ENCODE data around the gene ANO2. TPM values are rescaled to one million over a fixed set of nuclear protein-coding genes. Genes with fewer than 3 reads are reported as not detected.

Gene ANO2
- total RNA-seq, 2 experiments from 2014 or later = not detected

GRCh38 chr12:5921027-5921909 lies 23.8 kb downstream of the ANO2 start:
- no peaks in the 10 kb centered on the region for H3K4me1 Mint-ChIP-seq (ENCODE audit: low read depth)
- no peaks in the 10 kb centered on the region for H3K9me3 Mint-ChIP-seq

GRCh38 chr12:5916785-5917290 lies 28.2 kb downstream of the ANO2 start:
- Mint-ChIP-seq H3K4me3 (no peak overlapping the region), H3K27ac (no peak overlapping the region), H3K4me1 (ENCODE audit: low read depth) (no peaks in the 10 kb centered on the region), H3K27me3 (peaks cover 1% of the 10 kb centered on the region), H3K36me3 (ENCODE audit: low read depth) (no peaks in the 10 kb centered on the region), H3K9me3 (no peaks in the 10 kb centered on the region)
- DNase-seq (no peak), ATAC-seq (no peak)
- TF ChIP-seq CTCF (IDR thresholded peaks at IDR 0.05) = no peak
- intact Hi-C loops (cut with micrococcal nuclease) = no loop called here
- POLR2A ChIA-PET = no interaction called here
- CTCF ChIA-PET = no interaction called here

More at GRCh38 chr12:5921027-5921909, 23.8 kb downstream of the ANO2 start:
- Mint-ChIP-seq H3K36me3 (ENCODE audit: low read depth) (no peaks in the 10 kb centered on the region), H3K27ac (no peak overlapping the region), H3K4me3 (no peak overlapping the region), H3K27me3 (peaks cover 5% of the 10 kb centered on the region)
- TF ChIP-seq CTCF (IDR thresholded peaks at IDR 0.05) = no peak
- intact Hi-C loops (cut with micrococcal nuclease) = no loop called here
- no peak for ATAC-seq
- no peak for DNase-seq
- ChIA-PET POLR2A (no interaction called here), CTCF (no interaction called here)

GRCh38 chr12:5915511-5915910 lies 29.5 kb downstream of the ANO2 start:
- Mint-ChIP-seq H3K9me3 (no peaks in the 10 kb centered on the region), H3K4me1 (ENCODE audit: low read depth) (no peaks in the 10 kb centered on the region), H3K36me3 (ENCODE audit: low read depth) (no peaks in the 10 kb centered on the region), H3K27me3 (peaks cover 3% of the 10 kb centered on the region), H3K27ac (no peak overlapping the region), H3K4me3 (no peak overlapping the region)
- DNase-seq (no peak), ATAC-seq (no peak)
- TF ChIP-seq CTCF (IDR thresholded peaks at IDR 0.05) = no peak
- ChIA-PET POLR2A (no interaction called here), CTCF (no interaction called here)
- intact Hi-C loops (cut with micrococcal nuclease) = no loop called here

GRCh38 chr12:5914387-5915149 lies 30.5 kb downstream of the ANO2 start:
- no peaks in the 10 kb centered on the region for H3K36me3 Mint-ChIP-seq (ENCODE audit: low read depth)
- ATAC-seq = no peak
- H3K4me1 Mint-ChIP-seq (ENCODE audit: low read depth) = no peaks in the 10 kb centered on the region
- CTCF ChIA-PET = interaction anchor here (1.5 kb wide), 1 partner anchor 8 kb away, joined by 4 read pairs; no protein-coding TSS in a partner anchor
- TF ChIP-seq CTCF (IDR thresholded peaks at IDR 0.05) = no peak
- no peak overlapping the region for H3K4me3 Mint-ChIP-seq
- H3K27me3 Mint-ChIP-seq = peaks cover 3% of the 10 kb centered on the region
- H3K9me3 Mint-ChIP-seq = no peaks in the 10 kb centered on the region
- no peak overlapping the region for H3K27ac Mint-ChIP-seq
- DNase-seq = no peak
- intact Hi-C loops (cut with micrococcal nuclease) = no loop called here
- POLR2A ChIA-PET = no interaction called here

- CTCF ChIA-PET = interaction anchor here (1.5 kb wide), 1 partner anchor 9 kb away, joined by 4 read pairs; no protein-coding TSS in a partner anchor
- POLR2A ChIA-PET = no interaction called here
- Mint-ChIP-seq H3K4me1 (ENCODE audit: low read depth) (no peaks in the 10 kb centered on the region), H3K4me3 (no peak overlapping the region), H3K36me3 (ENCODE audit: low read depth) (no peaks in the 10 kb centered on the region), H3K9me3 (no peaks in the 10 kb centered on the region), H3K27me3 (peaks cover 6% of the 10 kb centered on the region), H3K27ac (no peak overlapping the region)
- intact Hi-C loops (cut with micrococcal nuclease) = no loop called here
- no peak for DNase-seq
- no peak for ATAC-seq
- TF ChIP-seq CTCF (IDR thresholded peaks at IDR 0.05) = no peak
Observed at GRCh38 chr12:5913387-5913786, 31.7 kb downstream of the ANO2 start.

All from activated CD8-positive, alpha-beta T cell treated with anti-CD3 and anti-CD28 coated beads for 36 hours (primary cell).